WI38 (cell line): ENCODE data around the gene EXOC4.

Experiments
- H3K4me3 ChIP-seq: 2 replicates; pipeline ENCODE4 v1.5.1; 2011; ENCODE audit warnings: low read depth, mild to moderate bottlenecking, control low read depth, low read length
- TF ChIP-seq, protein P1 (sequence below): IDR thresholded peaks from 2 replicates; pipeline ENCODE4 v1.5.1; 2012; ENCODE audit warnings: low read depth, mild to moderate bottlenecking, control low read depth, low read length

The EXOC4 gene

DNA sequence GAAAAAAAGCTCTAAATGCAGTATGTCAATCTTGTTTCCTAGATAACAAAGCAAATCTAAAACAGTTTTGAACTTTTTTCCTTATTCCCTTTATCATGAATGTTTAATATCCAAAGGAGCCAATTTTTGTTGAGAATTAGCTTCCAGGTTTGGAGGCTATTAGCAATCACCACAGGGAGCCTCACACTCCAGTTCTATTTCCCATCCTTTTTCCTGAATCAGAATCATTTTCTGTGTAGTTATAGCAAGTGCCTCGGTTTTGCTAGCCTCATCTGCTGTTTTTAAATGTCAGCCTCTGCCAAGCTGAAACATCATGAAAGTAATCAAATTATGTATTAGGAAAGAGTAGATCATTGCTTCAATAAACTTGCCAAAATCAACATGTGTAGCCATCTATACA is 516.8 kb downstream of the EXOC4 start:
- TF ChIP-seq, protein P1, sequence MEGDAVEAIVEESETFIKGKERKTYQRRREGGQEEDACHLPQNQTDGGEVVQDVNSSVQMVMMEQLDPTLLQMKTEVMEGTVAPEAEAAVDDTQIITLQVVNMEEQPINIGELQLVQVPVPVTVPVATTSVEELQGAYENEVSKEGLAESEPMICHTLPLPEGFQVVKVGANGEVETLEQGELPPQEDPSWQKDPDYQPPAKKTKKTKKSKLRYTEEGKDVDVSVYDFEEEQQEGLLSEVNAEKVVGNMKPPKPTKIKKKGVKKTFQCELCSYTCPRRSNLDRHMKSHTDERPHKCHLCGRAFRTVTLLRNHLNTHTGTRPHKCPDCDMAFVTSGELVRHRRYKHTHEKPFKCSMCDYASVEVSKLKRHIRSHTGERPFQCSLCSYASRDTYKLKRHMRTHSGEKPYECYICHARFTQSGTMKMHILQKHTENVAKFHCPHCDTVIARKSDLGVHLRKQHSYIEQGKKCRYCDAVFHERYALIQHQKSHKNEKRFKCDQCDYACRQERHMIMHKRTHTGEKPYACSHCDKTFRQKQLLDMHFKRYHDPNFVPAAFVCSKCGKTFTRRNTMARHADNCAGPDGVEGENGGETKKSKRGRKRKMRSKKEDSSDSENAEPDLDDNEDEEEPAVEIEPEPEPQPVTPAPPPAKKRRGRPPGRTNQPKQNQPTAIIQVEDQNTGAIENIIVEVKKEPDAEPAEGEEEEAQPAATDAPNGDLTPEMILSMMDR = no peak
- H3K4me3 ChIP-seq = no peak overlapping the region

DNA sequence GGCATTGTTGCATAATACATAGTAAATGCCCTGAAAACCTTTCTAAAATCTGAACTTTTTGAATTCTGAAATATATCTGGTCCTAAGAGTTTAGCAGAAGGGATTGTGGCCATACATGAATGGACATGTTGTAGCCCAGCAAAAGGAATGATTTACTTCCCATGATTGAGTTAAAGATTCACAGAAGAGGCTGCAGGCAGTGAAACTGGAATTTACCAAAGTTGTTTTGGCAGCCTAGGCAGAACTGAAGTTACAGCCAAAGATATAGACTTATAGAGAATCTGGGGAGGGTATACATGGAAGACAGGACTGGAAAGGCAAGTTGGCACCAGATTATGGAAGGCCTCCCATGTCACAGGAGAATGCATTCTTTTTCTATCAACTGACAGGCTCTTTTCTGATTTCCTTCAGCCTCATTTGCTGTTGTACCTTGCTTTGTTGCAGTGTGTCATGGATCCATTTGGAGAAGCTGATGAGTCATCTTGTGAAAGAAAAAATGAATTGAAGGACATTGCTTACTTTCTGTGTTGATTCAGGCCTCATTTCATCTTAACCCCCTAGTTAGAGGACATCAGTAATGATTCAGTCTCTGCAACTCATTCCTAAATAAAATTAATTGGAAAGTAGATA is 518.1 kb downstream of the EXOC4 start:
- TF ChIP-seq, protein P1 = no peak
- H3K4me3 ChIP-seq = no peak overlapping the region

DNA sequence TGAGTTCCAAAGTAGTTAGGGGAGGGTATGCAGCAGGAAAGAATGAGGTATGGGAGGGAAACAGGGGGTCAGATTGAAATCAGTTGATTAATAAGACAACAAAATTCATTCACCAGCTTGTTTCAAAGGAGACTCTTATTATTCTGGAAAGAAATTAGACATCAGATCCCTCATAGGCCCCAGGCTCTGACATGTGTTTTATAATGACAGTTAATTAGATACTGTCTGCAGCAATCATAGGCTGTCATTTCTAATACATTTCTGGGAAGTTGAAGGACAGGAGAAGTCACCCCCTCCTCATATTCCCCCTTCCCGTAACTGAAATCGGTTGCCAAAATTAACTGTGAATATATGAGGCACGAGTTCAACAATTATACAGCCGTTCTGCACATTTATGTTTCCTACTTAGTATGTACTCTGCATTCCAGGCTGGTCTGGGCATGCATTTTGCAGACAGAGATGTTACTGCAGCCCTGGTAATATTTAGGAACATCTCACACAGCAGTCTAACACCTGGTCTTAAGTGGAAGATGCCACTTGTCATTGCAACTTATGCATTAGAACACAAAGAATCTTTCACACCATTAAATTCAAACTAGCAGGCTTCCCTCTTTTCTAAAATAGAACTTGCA is 519.0 kb downstream of the EXOC4 start:
- TF ChIP-seq, protein P1 = no peak
- no peak overlapping the region for H3K4me3 ChIP-seq

DNA sequence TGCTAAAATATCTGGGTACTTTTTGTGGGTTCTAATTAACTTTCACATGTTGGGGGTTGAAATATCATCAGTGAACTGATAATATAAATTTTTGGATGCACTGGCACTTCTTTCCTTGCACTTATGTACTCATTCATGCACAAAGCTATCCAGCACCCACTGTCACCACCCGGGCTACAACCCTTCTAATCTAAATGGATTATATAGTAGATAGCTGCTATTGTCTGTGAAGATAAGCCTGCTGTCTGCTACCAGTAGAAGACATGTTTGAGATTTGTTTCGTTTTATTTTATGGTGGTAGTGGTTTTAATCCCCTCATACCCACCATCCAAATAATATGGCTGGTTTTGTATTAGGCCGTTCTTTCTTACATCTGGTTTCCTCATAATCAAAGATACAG is 520.7 kb downstream of the EXOC4 start:
- TF ChIP-seq, protein P1 = no peak

DNA sequence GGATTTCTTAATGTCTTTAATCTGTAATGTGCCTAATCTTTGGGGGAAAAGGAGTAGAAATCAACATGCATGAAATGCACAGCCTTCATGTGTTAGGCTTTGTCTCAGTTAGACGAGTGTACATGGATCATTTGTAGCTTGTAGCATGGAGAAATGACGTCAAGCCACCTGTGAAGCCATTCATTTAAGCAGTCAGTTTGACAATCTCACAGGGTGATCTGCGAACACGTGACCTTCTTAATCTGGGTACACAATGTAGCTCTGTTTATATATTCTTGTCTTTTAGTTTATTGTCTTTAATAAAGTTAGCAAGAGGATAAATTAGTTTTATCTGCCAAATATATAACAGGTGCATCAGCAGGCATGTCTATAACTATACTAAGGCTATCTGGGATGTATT is 522.3 kb downstream of the EXOC4 start:
- no peak overlapping the region for H3K4me3 ChIP-seq
- TF ChIP-seq, protein P1 = no peak

More for the DNA sequence above, 520.7 kb downstream of the EXOC4 start:
- no peak overlapping the region for H3K4me3 ChIP-seq

DNA sequence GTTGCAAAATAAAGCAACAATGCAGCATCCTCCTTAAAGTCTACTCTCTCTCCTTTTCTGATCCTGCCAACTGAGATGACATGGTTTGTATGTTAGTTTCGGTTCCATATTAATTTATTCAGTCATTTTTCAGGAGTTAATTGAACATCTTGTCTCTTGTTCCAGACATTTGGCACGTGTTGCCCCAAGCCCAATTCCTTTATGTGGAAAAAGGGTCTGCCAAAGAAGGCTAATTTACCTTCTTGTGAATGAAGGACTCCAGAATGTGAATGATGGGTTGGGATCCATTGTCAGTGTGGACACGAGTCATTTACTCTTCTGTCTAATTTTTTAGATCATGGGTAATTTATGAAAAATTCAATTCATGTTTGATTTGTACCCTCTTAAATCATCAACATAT is 523.4 kb downstream of the EXOC4 start:
- no peak overlapping the region for H3K4me3 ChIP-seq
- TF ChIP-seq, protein P1 = no peak

DNA sequence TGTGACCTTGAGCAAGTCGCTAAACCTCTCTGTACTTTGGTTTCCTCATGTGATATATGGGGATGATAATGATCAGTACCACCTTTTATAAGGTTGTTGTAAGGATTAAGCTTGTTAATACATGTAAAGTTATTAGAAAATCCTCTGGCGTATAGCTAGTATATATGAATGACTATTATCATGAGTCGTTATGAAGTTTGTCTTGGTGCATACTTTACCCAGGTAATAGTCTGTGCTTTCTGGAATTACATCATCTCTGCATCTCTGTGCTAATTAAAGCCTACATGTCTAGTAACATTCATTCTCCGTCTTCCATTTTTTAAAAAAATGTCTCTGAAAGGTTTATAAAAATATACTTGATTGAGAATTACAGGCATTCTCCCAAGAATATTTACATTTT is 524.8 kb downstream of the EXOC4 start:
- no peak overlapping the region for H3K4me3 ChIP-seq
- TF ChIP-seq, protein P1 = no peak
